ENCODE measurements around the gene SLC7A4. TPM values are rescaled to one million over a fixed set of nuclear protein-coding genes. Genes with fewer than 3 reads are reported as not detected.

Gene SLC7A4
- total and polyA plus RNA-seq, 2 donors (not counting 1 experiment from before 2014, with no cell fraction given) = not detected

- POLR2A ChIA-PET = no interaction called here
- intact Hi-C loops (cut with micrococcal nuclease) = loop anchor here (1.0 to 10.0 kb wide), 2 partner anchors 32 to 62 kb away; partner anchors contain the start of gene LRRC74B
- H3K27ac Mint-ChIP-seq = peak overlapping the region; percentile 86
Observed at GRCh38 chr22:20982563-20982882, 49.8 kb downstream of the SLC7A4 start.

More at GRCh38 chr22:20982563-20982882, 49.8 kb downstream of the SLC7A4 start:
- TF ChIP-seq EZH2 (IDR thresholded peaks at IDR 0.05; ENCODE audit: borderline replicate concordance, insufficient read depth, low read depth, low read length, poor library complexity, severe bottlenecking) (no peak), CTCF (IDR thresholded peaks at IDR 0.05) (no peak)
- Histone ChIP-seq H3K27me3 (replicated peaks in 1 of 4; ENCODE audit: control extremely low read depth in 1 of 4, control insufficient read depth in 3 of 4, insufficient read depth in 4 of 4, low read length in 3 of 4) (peaks cover 0 to 3% (median 0%) of the 10 kb centered on the region in 4 experiments), H3K4me1 (ENCODE audit: control insufficient read depth in 2 of 2, insufficient read depth in 2 of 2, low read length in 2 of 2) (peaks cover 24 to 34% of the 10 kb centered on the region in 2 donors), H3K27ac (ENCODE audit: low read length in 2 of 2) (peak overlapping the region in 1 of 2 donors; percentile 79), H2AFZ (ENCODE audit: insufficient read depth, low read depth, low read length, poor library complexity, severe bottlenecking) (peak overlapping the region; percentile 78), H3K4me3 (ENCODE audit: control extremely low read depth in 1 of 5, extremely low read depth in 1 of 5, insufficient read depth in 1 of 5, low read depth in 2 of 5, low read length in 4 of 5) (peak overlapping the region; percentile 51 to 85 (median 77)), H3K36me3 (replicated peaks in 1 of 2; ENCODE audit: control extremely low read depth in 1 of 2, control insufficient read depth in 1 of 2, extremely low read depth in 1 of 2, insufficient read depth in 2 of 2, low read length in 1 of 2) (peaks cover 0 to under 1% of the 10 kb centered on the region in 2 experiments), H3K79me2 (ENCODE audit: control insufficient read depth, insufficient read depth, low read length) (peaks cover 18% of the 10 kb centered on the region), H4K20me1 (ENCODE audit: control insufficient read depth, insufficient read depth, low read length, poor library complexity, severe bottlenecking) (no peaks in the 10 kb centered on the region), H3K9ac (ENCODE audit: low read length) (peak overlapping the region; percentile 74), H3K4me2 (replicated peaks; ENCODE audit: low read depth, low read length, poor library complexity, severe bottlenecking) (peak overlapping the region; percentile 92), H3K9me3 (ENCODE audit: control extremely low read depth in 1 of 3, control insufficient read depth in 2 of 3, insufficient read depth in 1 of 3, low read length in 2 of 3) (peaks cover 0 to 19% (median 8%) of the 10 kb centered on the region in 3 donors)
- CTCF ChIA-PET = interaction anchor here (0.8 to 2.1 kb wide), 6 partner anchors 10 to 39 kb away, joined by 3 to 14 read pairs (median 6); partner anchors contain the start of gene THAP7
- peaks cover 3% of the 10 kb centered on the region for H3K27me3 Mint-ChIP-seq
- H3K4me1 Mint-ChIP-seq = peaks cover 36% of the 10 kb centered on the region
- under 1% methylated on average over 12 of the region's 12 CpGs for WGBS (ENCODE audit: insufficient coverage)
- no peak for ATAC-seq (ENCODE audit: low read depth)
- H3K4me3 Mint-ChIP-seq = peak overlapping the region; percentile 95
- no peaks in the 10 kb centered on the region for H3K9me3 Mint-ChIP-seq (ENCODE audit: insufficient read depth)
- DNase-seq = no peak

All from B cell (primary cell).